Heart left ventricle (tissue), 16 donors: ENCODE measurements around the gene TLCD3A. TPM values are rescaled to one million over a fixed set of nuclear protein-coding genes. Genes with fewer than 3 reads are reported as not detected.

Experiments used
- ATAC-seq, 4 donors: fragments of 200-7000 bp; cut with Tn5 transposase; one replicate each; pipeline ENCODE4 v1.9.1; 2020 to 2022; ENCODE audit warnings: moderate library complexity in 4 of 4, mild to moderate bottlenecking in 3 of 4, moderate number of reproducible peaks in 1 of 4
- DNase-seq, 5 donors: peaks; one replicate each; pipeline ENCODE4 v3.0.0-alpha.2; 2020
- H3K27ac ChIP-seq, 12 donors: fragments of 200-600 bp; sonication (generic) in 4 of 12; one replicate each; pipeline versions ENCODE4 v1.5.0 to v1.8.0; 2016 to 2022; ENCODE audit warnings: mild to moderate bottlenecking in 2 of 12
- H3K27me3 ChIP-seq, 9 donors: fragments of 200-600 bp; sonication (generic) in 2 of 9; one replicate each; pipeline versions ENCODE4 v1.5.1 to v1.8.0; 2016 to 2022; ENCODE audit warnings: mild to moderate bottlenecking in 3 of 9
- H3K36me3 ChIP-seq, 9 donors: fragments of 200-600 bp; sonication (generic) in 2 of 9; one replicate each; pipeline versions ENCODE4 v1.5.0 to v1.8.0; 2018 to 2022; ENCODE audit warnings: mild to moderate bottlenecking in 2 of 9
- H3K4me1 ChIP-seq, 12 donors: fragments of 200-600 bp; sonication (generic) in 4 of 12; one replicate each; pipeline versions ENCODE4 v1.5.0 to v1.8.0; 2016 to 2022; ENCODE audit warnings: mild to moderate bottlenecking in 3 of 12
- H3K4me3 ChIP-seq, 12 donors: fragments of 200-600 bp; sonication (generic) in 4 of 12; one replicate each; pipeline versions ENCODE4 v1.5.0 to v1.8.0; 2017 to 2022; ENCODE audit warnings: mild to moderate bottlenecking in 9 of 12, moderate library complexity in 4 of 12
- H3K9me3 ChIP-seq, 12 donors: fragments of 200-600 bp; sonication (generic) in 4 of 12; one replicate each; pipeline versions ENCODE4 v1.5.0 to v1.8.0; 2016 to 2022; ENCODE audit warnings: mild to moderate bottlenecking in 1 of 12
- CTCF ChIP-seq, 12 donors: fragments of 200-600 bp; sonication (generic) in 4 of 12; IDR thresholded peaks; one replicate each; pipeline versions ENCODE4 v1.5.0 to v1.8.0; 2018 to 2022; ENCODE audit warnings: antibody characterized with exemption in 12 of 12, mild to moderate bottlenecking in 5 of 12
- POLR2A ChIP-seq, 2 donors: fragments of 450-650 bp; IDR thresholded peaks; one replicate each; pipeline ENCODE4 v1.6.1; 2017; ENCODE audit warnings: antibody characterized with exemption in 2 of 2, mild to moderate bottlenecking in 2 of 2, moderate library complexity in 2 of 2
- WGBS, 4 donors: extraction: QIAGEN DNeasy Blood & Tissue Kit in 2 of 4; methylation state at CpG; one replicate each; pipeline versions ENCODE4 v1.1.5 to v1.1.7; 2013 to 2018; 5-methylcytosine and 5-hydroxymethylcytosine counted together
- intact Hi-C, 10 donors: fragments of 100-400 bp; cut with DNase I; formaldehyde crosslinking; loops; one replicate each; pipeline versions ENCODE4 v1.11.1 to v1.14.2; 2022
- polyA plus RNA-seq, 2 donors: library from polyadenylated mRNA; stranded (reverse); fragments of 200-250 nt; gene quantifications; one replicate each; pipeline ENCODE4 v1.2.3, GENCODE V29; 2013
- total RNA-seq, 9 donors: library from RNA; depleted of rRNA in 2 of 9; stranded (reverse); fragments of >200 nt in 2 of 9; fragmentation: NEBNext Ultra II Directional in 3 of 9; extraction: Animal tissue kit (Norgen Biotek cat#: 25700) in 3 of 9; gene quantifications; one replicate each; pipeline versions ENCODE4 v1.1.0 to v1.2.4, GENCODE V29; 2016 to 2023
- donor health status: ischemic (EF 13 %, LVEDD 7.1; RV severe dilation, severe dysfunction).
- donor health status: healthy with polysubstance abuse.
- donor health status: DM: no; HTN: yes; CAD: no.
- donor health status: DM: no; HTN: no; CAD: no.
- donor health status: ischemic (EF 25% LVEDD 6.9; RV normal size, moderate dysfunction).
- donor health status: ischemic (EF 25% LVEDD 5.7; RV mildly dilated, moderate dysfunction).
- donor health status: healthy.
- donor health status: DM: yes; HTN: yes; CAD: no.
- donor health status: ischemic (EF 35%, LVEDD 5.7; RV mildly dilated, moderate dysfunction).
- donor health status: nonischemic (EF 11% LVEDD 7.7; RV severe dilation, severe dysfunction).
- donor health status: DM: yes; HTN: yes; CAD: no.
- donor health status: PGD.
- donor health status: ischemic (EF 29% LVEDD 5.4; RV normal size, mild dysfunction).
- donor health status: nonischemic (EF 23%, LVEDD 6.1; RV moderate dilation, normal function).

Gene TLCD3A
- total and polyA plus RNA-seq, 11 donors, result 0.76 to 4.7 (median 2.9) TPM

GRCh38 chr17:725746-726145 lies 6.7 kb upstream of the TLCD3A start:
- no peaks in the 10 kb centered on the region for H3K36me3 ChIP-seq
- H3K4me1 ChIP-seq, result no peaks in the 10 kb centered on the region
- H3K4me3 ChIP-seq, result no peak overlapping the region
- intact Hi-C loops, result no loop called here
- no peak for DNase-seq
- H3K27ac ChIP-seq, result no peak overlapping the region
- no peak for ATAC-seq
- 84 to 90% (median 85%) methylated on average over 12 of the region's 12 CpGs for WGBS, 4 donors
- H3K9me3 ChIP-seq, result no peaks in the 10 kb centered on the region
- no peak for TF ChIP-seq CTCF (IDR thresholded peaks at IDR 0.05)
- TF ChIP-seq POLR2A (IDR thresholded peaks at IDR 0.05), result no peak
- no peaks in the 10 kb centered on the region for H3K27me3 ChIP-seq

DNA sequence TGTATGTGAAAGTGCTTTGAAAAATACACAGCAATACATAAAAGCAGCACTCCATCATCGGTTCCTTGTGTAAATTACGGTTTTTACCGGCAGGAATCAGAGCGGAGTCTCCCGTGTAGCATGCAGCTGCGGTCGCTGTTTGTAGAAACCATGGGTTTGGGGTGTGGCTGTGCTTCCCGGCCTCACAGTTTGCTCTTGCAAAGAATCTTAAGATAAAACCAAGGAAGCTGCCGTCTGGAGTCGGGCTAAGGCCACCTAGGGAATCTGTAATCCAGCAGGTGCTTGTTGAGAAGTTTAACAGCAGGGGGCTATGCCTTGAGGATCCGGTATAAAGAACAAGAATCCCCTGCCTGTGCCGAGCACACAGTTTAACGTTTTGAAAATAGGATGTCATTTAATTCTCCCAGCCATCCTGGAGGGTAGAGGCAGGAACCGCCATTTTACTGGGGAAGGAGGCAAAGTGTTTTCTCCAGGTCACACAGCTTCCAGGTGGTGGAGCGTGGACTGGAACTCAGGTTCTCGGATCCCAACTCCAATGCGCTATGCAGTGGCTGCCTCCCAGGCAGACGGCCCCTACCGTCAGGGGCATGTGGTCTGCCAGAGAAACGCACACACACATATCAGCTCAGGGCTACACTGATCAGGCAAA lies 6.0 kb upstream of the TLCD3A start:
- 66 to 81% (median 73%) methylated on average over 20 of the region's 20 CpGs for WGBS, 4 donors
- H3K27ac ChIP-seq, result no peak overlapping the region
- no peak for DNase-seq
- ATAC-seq, result no peak
- TF ChIP-seq POLR2A (IDR thresholded peaks at IDR 0.05), result no peak
- TF ChIP-seq CTCF (IDR thresholded peaks at IDR 0.05), result no peak
- no peak overlapping the region for H3K4me3 ChIP-seq
- intact Hi-C loops, result no loop called here
- no peaks in the 10 kb centered on the region for H3K36me3 ChIP-seq
- peaks cover 0 to 6% (median 0%) of the 10 kb centered on the region in 12 donors for H3K4me1 ChIP-seq
- no peaks in the 10 kb centered on the region for H3K27me3 ChIP-seq
- no peaks in the 10 kb centered on the region for H3K9me3 ChIP-seq

GRCh38 chr17:728911-729310 lies 3.5 kb upstream of the TLCD3A start:
- Histone ChIP-seq H3K27ac (no peak overlapping the region), H3K4me1 (peaks cover 0 to 24% (median 10%) of the 10 kb centered on the region in 12 donors), H3K4me3 (no peak overlapping the region), H3K9me3 (no peaks in the 10 kb centered on the region), H3K27me3 (peaks cover 0 to 17% (median 0%) of the 10 kb centered on the region in 9 donors), H3K36me3 (no peaks in the 10 kb centered on the region)
- no peak for TF ChIP-seq CTCF (IDR thresholded peaks at IDR 0.05)
- TF ChIP-seq POLR2A (IDR thresholded peaks at IDR 0.05), result no peak
- intact Hi-C loops, result no loop called here
- DNase-seq, result no peak
- ATAC-seq, result no peak
- 85 to 97% (median 96%) methylated on average over 5 of the region's 5 CpGs for WGBS, 4 donors

GRCh38 chr17:731644-732066 lies 741 bp upstream of the TLCD3A start:
- peak overlapping the region in 11 of 12 donors; percentile 64 to 80 (median 74) for H3K27ac ChIP-seq
- peak overlapping the region; percentile 36 to 98 (median 73) for H3K4me3 ChIP-seq
- H3K4me1 ChIP-seq, result peaks cover 0 to 24% (median 10%) of the 10 kb centered on the region in 12 donors
- intact Hi-C loops, result no loop called here
- WGBS, 4 donors, result 10 to 25% (median 16%) methylated on average over 15 to 26 of the region's 26 CpGs
- H3K36me3 ChIP-seq, result peaks cover 0 to 12% (median 0%) of the 10 kb centered on the region in 9 donors
- TF ChIP-seq CTCF (IDR thresholded peaks at IDR 0.05) (no peak), POLR2A (IDR thresholded peaks at IDR 0.05) (no peak)
- ATAC-seq (peak in 1 of 4 donors; percentile 16), DNase-seq (no peak)
- no peaks in the 10 kb centered on the region for H3K9me3 ChIP-seq
- H3K27me3 ChIP-seq, result peaks cover 0 to 17% (median 0%) of the 10 kb centered on the region in 9 donors
